Ascending aorta (tissue), 2 donors: ENCODE measurements around the gene USP43. TPM values are rescaled to one million over a fixed set of nuclear protein-coding genes. Genes with fewer than 3 reads are reported as not detected.

Source experiments
- DNase-seq, 2 donors: peaks; one replicate each; pipeline ENCODE4 v3.0.0-alpha.2; 2019; ENCODE audit warnings: low spot score in 2 of 2
- H3K27ac ChIP-seq, 2 donors: fragments of 200-600 bp; sonication (generic); one replicate each; pipeline ENCODE4 v1.5.1; 2016 to 2017; ENCODE audit warnings: mild to moderate bottlenecking in 1 of 2
- H3K27me3 ChIP-seq: fragments of 200-600 bp; sonication (generic); one replicate; pipeline ENCODE4 v1.5.1; 2017
- H3K36me3 ChIP-seq, 2 donors: fragments of 200-600 bp; sonication (generic); one replicate each; pipeline ENCODE4 v1.5.1; 2016
- H3K4me1 ChIP-seq, 2 donors: fragments of 200-600 bp; sonication (generic); one replicate each; pipeline ENCODE4 v1.5.1; 2016 to 2017; ENCODE audit warnings: mild to moderate bottlenecking in 1 of 2
- H3K4me3 ChIP-seq, 2 donors: fragments of 200-600 bp; sonication (generic); one replicate each; pipeline ENCODE4 v1.5.1; 2016 to 2017; ENCODE audit warnings: mild to moderate bottlenecking in 1 of 2
- H3K9me3 ChIP-seq, 2 donors: fragments of 200-600 bp; sonication (generic); one replicate each; pipeline ENCODE4 v1.5.1; 2016
- CTCF ChIP-seq, 3 experiments: fragments of 200-600 bp in 2 of 3; fragments of 450-650 bp in 1 of 3; sonication (generic) in 2 of 3; IDR thresholded peaks; one replicate each; pipeline ENCODE4 v1.5.1; 2016 to 2019; ENCODE audit warnings: antibody characterized with exemption in 3 of 3, mild to moderate bottlenecking in 1 of 3, moderate library complexity in 1 of 3
- intact Hi-C: fragments of 100-400 bp; cut with DNase I; formaldehyde crosslinking; loops from one replicate; pipeline ENCODE4 v1.15.1; 2023
- total RNA-seq: library from RNA; depleted of rRNA; stranded (reverse); fragments of >200 nt; gene quantifications from one replicate; pipeline ENCODE4 v1.1.0, GENCODE V29; 2016

The USP43 gene
- total RNA-seq, 1 donor from 2014 or later: not detected

GRCh38 chr17:9729034-9729650 is 83.8 kb downstream of the USP43 start:
- Histone ChIP-seq H3K4me3 (no peak overlapping the region), H3K9me3 (no peaks in the 10 kb centered on the region), H3K4me1 (no peaks in the 10 kb centered on the region), H3K36me3 (no peaks in the 10 kb centered on the region), H3K27ac (no peak overlapping the region), H3K27me3 (no peaks in the 10 kb centered on the region)
- DNase-seq: no peak
- peak; percentile 55 to 84 (median 80) for TF ChIP-seq CTCF (IDR thresholded peaks at IDR 0.05)
- intact Hi-C loops: no loop called here

- no peak for TF ChIP-seq CTCF (IDR thresholded peaks at IDR 0.05)
- Histone ChIP-seq H3K4me3 (no peak overlapping the region), H3K36me3 (no peaks in the 10 kb centered on the region), H3K4me1 (no peaks in the 10 kb centered on the region), H3K27ac (no peak overlapping the region), H3K27me3 (no peaks in the 10 kb centered on the region), H3K9me3 (no peaks in the 10 kb centered on the region)
- intact Hi-C loops: no loop called here
- no peak for DNase-seq
These were observed 84.6 kb downstream of the USP43 start for GRCh38 chr17:9729735-9730420.

GRCh38 chr17:9750524-9750923 is 105.2 kb downstream of the USP43 start:
- Histone ChIP-seq H3K4me3 (no peak overlapping the region), H3K9me3 (no peaks in the 10 kb centered on the region), H3K27ac (no peak overlapping the region), H3K4me1 (no peaks in the 10 kb centered on the region), H3K27me3 (no peaks in the 10 kb centered on the region), H3K36me3 (no peaks in the 10 kb centered on the region)
- DNase-seq: no peak
- intact Hi-C loops: no loop called here
- no peak for TF ChIP-seq CTCF (IDR thresholded peaks at IDR 0.05)

- Histone ChIP-seq H3K4me1 (no peaks in the 10 kb centered on the region), H3K27ac (no peak overlapping the region), H3K4me3 (no peak overlapping the region), H3K27me3 (no peaks in the 10 kb centered on the region), H3K36me3 (no peaks in the 10 kb centered on the region), H3K9me3 (no peaks in the 10 kb centered on the region)
- DNase-seq: no peak
- intact Hi-C loops: no loop called here
- no peak for TF ChIP-seq CTCF (IDR thresholded peaks at IDR 0.05)
These were observed 109.8 kb downstream of the USP43 start for GRCh38 chr17:9755083-9755482.

GRCh38 chr17:9760266-9760665 is 114.9 kb downstream of the USP43 start:
- TF ChIP-seq CTCF (IDR thresholded peaks at IDR 0.05): no peak
- Histone ChIP-seq H3K9me3 (no peaks in the 10 kb centered on the region), H3K4me1 (no peaks in the 10 kb centered on the region), H3K27me3 (no peaks in the 10 kb centered on the region), H3K36me3 (no peaks in the 10 kb centered on the region), H3K27ac (no peak overlapping the region), H3K4me3 (no peak overlapping the region)
- intact Hi-C loops: no loop called here
- no peak for DNase-seq
